ENCODE results near the gene GGPS1. TPM values are rescaled to one million over a fixed set of nuclear protein-coding genes. Genes with fewer than 3 reads are reported as not detected.
"Not testable (repeated sequence)": the region's sequence is repeated elsewhere in the genome, so short reads cannot be mapped to it uniquely, and the experiment has no call there.

GGPS1 gene
- total and polyA plus RNA-seq, 2 donors (not counting 1 experiment from before 2014, with no cell fraction given): 13.4 to 46.8 TPM

DNA sequence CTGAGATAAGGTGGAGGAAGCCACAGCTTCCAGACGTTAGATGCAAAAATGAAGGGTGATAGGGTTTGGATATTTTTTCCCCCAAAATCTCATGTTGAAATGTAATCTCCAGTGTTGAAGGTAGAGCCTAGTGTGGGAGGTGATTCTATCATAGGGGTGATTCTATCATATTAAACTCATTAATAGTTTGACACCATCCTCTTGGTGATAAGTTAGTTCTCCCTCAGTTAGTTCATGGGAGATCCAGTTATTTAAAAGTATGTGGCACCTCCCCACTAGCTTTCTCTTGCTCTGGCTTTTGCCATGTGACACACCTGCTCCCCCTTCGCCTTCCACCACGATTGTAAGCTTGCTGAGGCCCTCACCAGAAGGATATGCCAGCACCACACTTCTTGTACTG, 30.5 kb downstream of the GGPS1 start:
- POLR2A ChIA-PET: interaction anchor here (0.7 kb wide), 1 partner anchor 90 kb away, joined by 6 read pairs; no protein-coding TSS in a partner anchor
- Mint-ChIP-seq H3K27me3 (no peaks in the 10 kb centered on the region), H3K27ac (no peak overlapping the region), H3K4me3 (no peak overlapping the region), H3K4me1 (no peaks in the 10 kb centered on the region), H3K9me3 (ENCODE audit: insufficient read depth) (no peaks in the 10 kb centered on the region)
- no peak overlapping the region for H3K9ac ChIP-seq (ENCODE audit: low read length)
- intact Hi-C loops (cut with micrococcal nuclease): no loop called here
- no peak overlapping the region for H3K4me3 ChIP-seq (ENCODE audit: control extremely low read depth in 1 of 5, extremely low read depth in 1 of 5, insufficient read depth in 1 of 5, low read depth in 2 of 5, low read length in 4 of 5)
- no peak overlapping the region for H3K27ac ChIP-seq (ENCODE audit: low read length in 2 of 2)
- ATAC-seq (ENCODE audit: low read depth): no peak
- H3K27me3 ChIP-seq (replicated peaks in 1 of 4; ENCODE audit: control extremely low read depth in 1 of 4, control insufficient read depth in 3 of 4, insufficient read depth in 4 of 4, low read length in 3 of 4): no peaks in the 10 kb centered on the region
- no peaks in the 10 kb centered on the region for H3K9me3 ChIP-seq (ENCODE audit: control extremely low read depth in 1 of 3, control insufficient read depth in 2 of 3, insufficient read depth in 1 of 3, low read length in 2 of 3)
- CTCF ChIA-PET: interaction anchor here (0.6 to 0.7 kb wide), 2 partner anchors 30 to 1635 kb away, joined by 3 to 4 read pairs; partner anchors contain the start of gene GGPS1
- H2AFZ ChIP-seq (ENCODE audit: insufficient read depth, low read depth, low read length, poor library complexity, severe bottlenecking): no peak overlapping the region
- no peak overlapping the region for H3K4me2 ChIP-seq (replicated peaks; ENCODE audit: low read depth, low read length, poor library complexity, severe bottlenecking)
- TF ChIP-seq, protein P1, sequence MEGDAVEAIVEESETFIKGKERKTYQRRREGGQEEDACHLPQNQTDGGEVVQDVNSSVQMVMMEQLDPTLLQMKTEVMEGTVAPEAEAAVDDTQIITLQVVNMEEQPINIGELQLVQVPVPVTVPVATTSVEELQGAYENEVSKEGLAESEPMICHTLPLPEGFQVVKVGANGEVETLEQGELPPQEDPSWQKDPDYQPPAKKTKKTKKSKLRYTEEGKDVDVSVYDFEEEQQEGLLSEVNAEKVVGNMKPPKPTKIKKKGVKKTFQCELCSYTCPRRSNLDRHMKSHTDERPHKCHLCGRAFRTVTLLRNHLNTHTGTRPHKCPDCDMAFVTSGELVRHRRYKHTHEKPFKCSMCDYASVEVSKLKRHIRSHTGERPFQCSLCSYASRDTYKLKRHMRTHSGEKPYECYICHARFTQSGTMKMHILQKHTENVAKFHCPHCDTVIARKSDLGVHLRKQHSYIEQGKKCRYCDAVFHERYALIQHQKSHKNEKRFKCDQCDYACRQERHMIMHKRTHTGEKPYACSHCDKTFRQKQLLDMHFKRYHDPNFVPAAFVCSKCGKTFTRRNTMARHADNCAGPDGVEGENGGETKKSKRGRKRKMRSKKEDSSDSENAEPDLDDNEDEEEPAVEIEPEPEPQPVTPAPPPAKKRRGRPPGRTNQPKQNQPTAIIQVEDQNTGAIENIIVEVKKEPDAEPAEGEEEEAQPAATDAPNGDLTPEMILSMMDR (IDR thresholded peaks at IDR 0.05): no peak
- no peak for TF ChIP-seq EZH2 (IDR thresholded peaks at IDR 0.05; ENCODE audit: borderline replicate concordance, insufficient read depth, low read depth, low read length, poor library complexity, severe bottlenecking)
- no peaks in the 10 kb centered on the region for H3K36me3 ChIP-seq (replicated peaks in 1 of 2; ENCODE audit: control extremely low read depth in 1 of 2, control insufficient read depth in 1 of 2, extremely low read depth in 1 of 2, insufficient read depth in 2 of 2, low read length in 1 of 2)
- H3K79me2 ChIP-seq (ENCODE audit: control insufficient read depth, insufficient read depth, low read length): no peaks in the 10 kb centered on the region
- no peaks in the 10 kb centered on the region for H4K20me1 ChIP-seq (ENCODE audit: control insufficient read depth, insufficient read depth, low read length, poor library complexity, severe bottlenecking)
- 85% methylated on average over 2 of the region's 3 CpGs for WGBS (ENCODE audit: insufficient coverage)
- no peaks in the 10 kb centered on the region for H3K4me1 ChIP-seq (ENCODE audit: control insufficient read depth in 2 of 2, insufficient read depth in 2 of 2, low read length in 2 of 2)
- DNase-seq: no peak

DNA sequence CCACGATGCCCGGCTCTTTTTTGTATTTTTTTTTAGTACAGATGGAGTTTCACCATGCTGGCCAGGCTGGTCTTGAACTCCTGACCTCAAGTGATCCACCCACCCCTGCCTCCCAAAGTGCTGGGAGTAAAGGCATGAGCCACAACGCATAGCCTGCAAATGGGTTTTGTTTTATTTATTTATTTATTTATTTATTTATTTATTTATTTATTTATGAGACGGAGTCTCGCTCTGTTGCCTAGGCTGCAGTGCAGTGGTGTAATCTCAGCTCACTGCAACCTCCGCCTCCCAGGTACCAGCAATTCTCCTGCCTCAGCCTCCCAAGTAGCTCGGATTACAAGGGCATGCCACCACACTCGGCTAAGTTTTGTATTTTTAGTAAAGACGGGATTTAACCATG, 35.8 kb downstream of the GGPS1 start:
- H3K4me3 ChIP-seq (ENCODE audit: control extremely low read depth in 1 of 5, extremely low read depth in 1 of 5, insufficient read depth in 1 of 5, low read depth in 2 of 5, low read length in 4 of 5); H3K27ac Mint-ChIP-seq; H3K27ac ChIP-seq (ENCODE audit: low read length in 2 of 2); H3K27me3 ChIP-seq (replicated peaks in 1 of 4; ENCODE audit: control extremely low read depth in 1 of 4, control insufficient read depth in 3 of 4, insufficient read depth in 4 of 4, low read length in 3 of 4); H3K9ac ChIP-seq (ENCODE audit: low read length); H3K4me2 ChIP-seq (replicated peaks; ENCODE audit: low read depth, low read length, poor library complexity, severe bottlenecking); H3K4me3 Mint-ChIP-seq; DNase-seq; H3K36me3 ChIP-seq (replicated peaks in 1 of 2; ENCODE audit: control extremely low read depth in 1 of 2, control insufficient read depth in 1 of 2, extremely low read depth in 1 of 2, insufficient read depth in 2 of 2, low read length in 1 of 2); H2AFZ ChIP-seq (ENCODE audit: insufficient read depth, low read depth, low read length, poor library complexity, severe bottlenecking); POLR2A ChIA-PET; H3K9me3 ChIP-seq (ENCODE audit: control extremely low read depth in 1 of 3, control insufficient read depth in 2 of 3, insufficient read depth in 1 of 3, low read length in 2 of 3); H3K9me3 Mint-ChIP-seq (ENCODE audit: insufficient read depth); H4K20me1 ChIP-seq (ENCODE audit: control insufficient read depth, insufficient read depth, low read length, poor library complexity, severe bottlenecking); H3K27me3 Mint-ChIP-seq; ATAC-seq (ENCODE audit: low read depth): not testable (repeated sequence)
- CTCF ChIA-PET: interaction anchor here (1.1 kb wide), 1 partner anchor 51 kb away, joined by 3 read pairs; no protein-coding TSS in a partner anchor
- 100% methylated on average over 2 of the region's 9 CpGs for WGBS (ENCODE audit: insufficient coverage)
- H3K4me1 ChIP-seq (ENCODE audit: control insufficient read depth in 2 of 2, insufficient read depth in 2 of 2, low read length in 2 of 2): peaks cover 12% of the 10 kb centered on the region in 2 donors
- intact Hi-C loops (cut with micrococcal nuclease): loop anchor here (10.0 kb wide), 2 partner anchors 141 to 1431 kb away; partner anchors contain the start of genes B3GALNT2 and MTR
- H3K79me2 ChIP-seq (ENCODE audit: control insufficient read depth, insufficient read depth, low read length): peaks cover 21% of the 10 kb centered on the region
- H3K4me1 Mint-ChIP-seq: peaks cover 22% of the 10 kb centered on the region

Data from B cell (primary cell).